HepG2 (cell line): Measurements from ENCODE around the gene LMF2. TPM values are rescaled to one million over a fixed set of nuclear protein-coding genes. Genes with fewer than 3 reads are reported as not detected.

Source experiments
- ATRX ChIP-seq: sonication (generic); formaldehyde crosslinking; IDR thresholded peaks from 2 replicates; pipeline ENCODE4 v1.4.0; 2020; ENCODE audit warnings: missing genetic modification reagents, borderline replicate concordance
- CBFB ChIP-seq: sonication (generic); formaldehyde crosslinking; IDR thresholded peaks from 2 replicates; pipeline ENCODE4 v1.4.0; 2020; ENCODE audit warnings: missing genetic modification reagents
- CEBPB ChIP-seq: IDR thresholded peaks from 2 replicates; pipeline ENCODE4 v1.6.1; 2011; ENCODE audit warnings: low read depth, low read length, improper control_type of control experiment, borderline replicate concordance
- ESRRA ChIP-seq: sonication (generic); formaldehyde crosslinking; IDR thresholded peaks from 2 replicates; pipeline ENCODE4 v1.5.1; 2020; ENCODE audit warnings: mild to moderate bottlenecking, low read depth, missing genetic modification reagents
- KLF6 ChIP-seq: IDR thresholded peaks from 2 replicates; pipeline ENCODE4 v1.8.0; 2016; ENCODE audit warnings: missing biosample characterization, missing genetic modification reagents
- MATR3 ChIP-seq: sonication (generic); formaldehyde crosslinking; IDR thresholded peaks from 2 replicates; pipeline ENCODE4 v1.4.0; 2020; ENCODE audit warnings: missing genetic modification reagents
- RARG ChIP-seq: sonication (generic); formaldehyde crosslinking; IDR thresholded peaks from 2 replicates; pipeline ENCODE4 v1.4.0; 2020; ENCODE audit warnings: low read depth, mild to moderate bottlenecking, missing genetic modification reagents
- SP4 ChIP-seq: sonication (generic); formaldehyde crosslinking; IDR thresholded peaks from 2 replicates; pipeline ENCODE4 v1.8.1; 2023; ENCODE audit warnings: mild to moderate bottlenecking, missing genetic modification reagents
- YEATS4 ChIP-seq: sonication (generic); formaldehyde crosslinking; IDR thresholded peaks from 2 replicates; pipeline ENCODE4 v1.4.0; 2020; ENCODE audit warnings: missing genetic modification reagents, borderline replicate concordance
- YY1 ChIP-seq: IDR thresholded peaks from 2 replicates; pipeline ENCODE4 v1.6.1; 2011; ENCODE audit warnings: low read length, low read depth, moderate library complexity, mild to moderate bottlenecking; ENCODE audit not compliant: insufficient read depth, insufficient replicate concordance
- ZFAT ChIP-seq: sonication (generic); formaldehyde crosslinking; conservative IDR thresholded peaks from 2 replicates; pipeline ENCODE4 v1.8.1; 2023; ENCODE audit warnings: missing genetic modification reagents, inconsistent platforms
- ZFP91 ChIP-seq: sonication (generic); formaldehyde crosslinking; IDR thresholded peaks from 2 replicates; pipeline ENCODE4 v1.9.0; 2022; ENCODE audit warnings: missing genetic modification reagents, mild to moderate bottlenecking, borderline replicate concordance
- ZKSCAN1 ChIP-seq: fragments of 150-350 bp; IDR thresholded peaks from 2 replicates; pipeline ENCODE4 v1.6.1; 2014; ENCODE audit warnings: low read length
- ZNF143 ChIP-seq: sonication (generic); formaldehyde crosslinking; IDR thresholded peaks from 2 replicates; pipeline ENCODE4 v1.4.0; 2020; ENCODE audit warnings: missing genetic modification reagents
- ZNF3 ChIP-seq: IDR thresholded peaks from 2 replicates; pipeline ENCODE4 v1.7.0; 2017; ENCODE audit warnings: inconsistent platforms
- ZNF577 ChIP-seq: sonication (generic); formaldehyde crosslinking; IDR thresholded peaks from 2 replicates; pipeline ENCODE4 v1.4.0; 2020; ENCODE audit warnings: mild to moderate bottlenecking, low read depth, missing genetic modification reagents, borderline replicate concordance
- ZNF746 ChIP-seq: sonication (generic); formaldehyde crosslinking; IDR thresholded peaks from 2 replicates; pipeline ENCODE4 v1.8.0; 2022; ENCODE audit warnings: mild to moderate bottlenecking, missing genetic modification reagents
- ZNF766 ChIP-seq: sonication (generic); formaldehyde crosslinking; IDR thresholded peaks from 2 replicates; pipeline ENCODE4 v1.5.0; 2020; ENCODE audit warnings: missing genetic modification reagents, borderline replicate concordance
- ZNF879 ChIP-seq: sonication (generic); formaldehyde crosslinking; IDR thresholded peaks from 2 replicates; pipeline ENCODE4 v1.8.1; 2023; ENCODE audit warnings: missing genetic modification reagents
- ZNF883 ChIP-seq: sonication (generic); formaldehyde crosslinking; IDR thresholded peaks from 2 replicates; pipeline ENCODE4 v1.5.1; 2020; ENCODE audit warnings: mild to moderate bottlenecking, missing genetic modification reagents; ENCODE audit errors: not compliant biosample characterization
- ZSCAN22 ChIP-seq: sonication (generic); formaldehyde crosslinking; IDR thresholded peaks from 2 replicates; pipeline ENCODE4 v1.4.0; 2020; ENCODE audit warnings: mild to moderate bottlenecking, missing genetic modification reagents
- ZSCAN25 ChIP-seq: sonication (generic); formaldehyde crosslinking; IDR thresholded peaks from 2 replicates; pipeline ENCODE4 v1.8.0; 2022; ENCODE audit warnings: mild to moderate bottlenecking, missing genetic modification reagents
- polyA plus RNA-seq, 8 experiments: library from polyadenylated mRNA; depleted of rRNA in 3 of 8; stranded (reverse) in 7 of 8; unstranded in 1 of 8; fragments of >200 nt; fragmentation: Illumina TruSeq in 4 of 8; extraction: Trizol in 4 of 8; gene quantifications; 2 replicates each; pipeline versions ENCODE4 v1.2.1 to v1.2.3, GENCODE V29; 2011 to 2016; ENCODE audit warnings: low read depth in 4 of 8, missing spikeins in 1 of 8, mixed read lengths in 1 of 8; ENCODE audit not compliant: insufficient read depth in 1 of 8
- total RNA-seq, 5 experiments: library from RNA; depleted of rRNA; stranded (reverse); fragments of >200 nt; fragmentation: Illumina TruSeq; extraction: Trizol; gene quantifications; 2 replicates each; pipeline ENCODE4 v1.2.3, GENCODE V29; 2016; ENCODE audit warnings: low read depth in 1 of 5
- TF ChIP-seq, protein P1 (sequence below): sonication (generic); formaldehyde crosslinking; IDR thresholded peaks from 2 replicates; pipeline ENCODE4 v1.5.1; 2020; ENCODE audit warnings: mild to moderate bottlenecking, missing genetic modification reagents, moderate library complexity
- TF ChIP-seq, protein P2 (sequence below): sonication (generic); formaldehyde crosslinking; IDR thresholded peaks from 2 replicates; pipeline ENCODE4 v1.9.0; 2022; ENCODE audit warnings: low read depth, missing genetic modification reagents

LMF2 gene
- total and polyA plus RNA-seq, 2 of the 13 experiments (the other 11 are each of a cell fraction or from before 2014, with no cell fraction given), result 23.3 to 30.6 TPM

- TF ChIP-seq ZNF879 (CRISPR knock-in tag), result no peak
- no peak for TF ChIP-seq MATR3
- TF ChIP-seq YEATS4, result peak; percentile 55
- no peak for TF ChIP-seq ZNF766 (CRISPR knock-in tag)
- TF ChIP-seq, protein P1, sequence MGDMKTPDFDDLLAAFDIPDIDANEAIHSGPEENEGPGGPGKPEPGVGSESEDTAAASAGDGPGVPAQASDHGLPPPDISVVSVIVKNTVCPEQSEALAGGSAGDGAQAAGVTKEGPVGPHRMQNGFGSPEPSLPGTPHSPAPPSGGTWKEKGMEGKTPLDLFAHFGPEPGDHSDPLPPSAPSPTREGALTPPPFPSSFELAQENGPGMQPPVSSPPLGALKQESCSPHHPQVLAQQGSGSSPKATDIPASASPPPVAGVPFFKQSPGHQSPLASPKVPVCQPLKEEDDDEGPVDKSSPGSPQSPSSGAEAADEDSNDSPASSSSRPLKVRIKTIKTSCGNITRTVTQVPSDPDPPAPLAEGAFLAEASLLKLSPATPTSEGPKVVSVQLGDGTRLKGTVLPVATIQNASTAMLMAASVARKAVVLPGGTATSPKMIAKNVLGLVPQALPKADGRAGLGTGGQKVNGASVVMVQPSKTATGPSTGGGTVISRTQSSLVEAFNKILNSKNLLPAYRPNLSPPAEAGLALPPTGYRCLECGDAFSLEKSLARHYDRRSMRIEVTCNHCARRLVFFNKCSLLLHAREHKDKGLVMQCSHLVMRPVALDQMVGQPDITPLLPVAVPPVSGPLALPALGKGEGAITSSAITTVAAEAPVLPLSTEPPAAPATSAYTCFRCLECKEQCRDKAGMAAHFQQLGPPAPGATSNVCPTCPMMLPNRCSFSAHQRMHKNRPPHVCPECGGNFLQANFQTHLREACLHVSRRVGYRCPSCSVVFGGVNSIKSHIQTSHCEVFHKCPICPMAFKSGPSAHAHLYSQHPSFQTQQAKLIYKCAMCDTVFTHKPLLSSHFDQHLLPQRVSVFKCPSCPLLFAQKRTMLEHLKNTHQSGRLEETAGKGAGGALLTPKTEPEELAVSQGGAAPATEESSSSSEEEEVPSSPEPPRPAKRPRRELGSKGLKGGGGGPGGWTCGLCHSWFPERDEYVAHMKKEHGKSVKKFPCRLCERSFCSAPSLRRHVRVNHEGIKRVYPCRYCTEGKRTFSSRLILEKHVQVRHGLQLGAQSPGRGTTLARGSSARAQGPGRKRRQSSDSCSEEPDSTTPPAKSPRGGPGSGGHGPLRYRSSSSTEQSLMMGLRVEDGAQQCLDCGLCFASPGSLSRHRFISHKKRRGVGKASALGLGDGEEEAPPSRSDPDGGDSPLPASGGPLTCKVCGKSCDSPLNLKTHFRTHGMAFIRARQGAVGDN (CRISPR knock-in tag), result peak; percentile 1
- TF ChIP-seq RARG (CRISPR knock-in tag), result peak; percentile 88; the same call in 1 of the 2 replicates
- 0 out of 2 replicates have a peak, but pooled peaks have one; percentile 40 for TF ChIP-seq KLF6
- no peak for TF ChIP-seq CEBPB
- TF ChIP-seq ZKSCAN1, result no peak
- no peak for TF ChIP-seq ATRX (CRISPR knock-in tag)
- TF ChIP-seq YY1, result peak; percentile 50
- TF ChIP-seq ESRRA (CRISPR knock-in tag), result no peak; the same call in 1 of the 2 replicates
- TF ChIP-seq ZFAT (CRISPR knock-in tag), result peak; percentile 72; the same call in 1 of the 2 replicates
- peak; percentile 74 for TF ChIP-seq SP4 (CRISPR knock-in tag)
- TF ChIP-seq ZNF3 (CRISPR knock-in tag), result no peak
- no peak for TF ChIP-seq ZNF143
- TF ChIP-seq, protein P2, sequence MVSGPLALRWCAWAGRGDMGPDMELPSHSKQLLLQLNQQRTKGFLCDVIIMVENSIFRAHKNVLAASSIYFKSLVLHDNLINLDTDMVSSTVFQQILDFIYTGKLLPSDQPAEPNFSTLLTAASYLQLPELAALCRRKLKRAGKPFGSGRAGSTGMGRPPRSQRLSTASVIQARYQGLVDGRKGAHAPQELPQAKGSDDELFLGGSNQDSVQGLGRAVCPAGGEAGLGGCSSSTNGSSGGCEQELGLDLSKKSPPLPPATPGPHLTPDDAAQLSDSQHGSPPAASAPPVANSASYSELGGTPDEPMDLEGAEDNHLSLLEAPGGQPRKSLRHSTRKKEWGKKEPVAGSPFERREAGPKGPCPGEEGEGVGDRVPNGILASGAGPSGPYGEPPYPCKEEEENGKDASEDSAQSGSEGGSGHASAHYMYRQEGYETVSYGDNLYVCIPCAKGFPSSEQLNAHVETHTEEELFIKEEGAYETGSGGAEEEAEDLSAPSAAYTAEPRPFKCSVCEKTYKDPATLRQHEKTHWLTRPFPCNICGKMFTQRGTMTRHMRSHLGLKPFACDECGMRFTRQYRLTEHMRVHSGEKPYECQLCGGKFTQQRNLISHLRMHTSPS, result no peak; the same call in 1 of the 2 replicates
- no peak for TF ChIP-seq ZSCAN22 (CRISPR knock-in tag)
- no peak for TF ChIP-seq ZNF577 (CRISPR knock-in tag)
- TF ChIP-seq CBFB, result no peak
- TF ChIP-seq ZNF746 (CRISPR knock-in tag), result no peak; the same call in 1 of the 2 replicates
- TF ChIP-seq ZNF883, result no peak
- peak; percentile 90 for TF ChIP-seq ZSCAN25 (CRISPR knock-in tag)
- 0 out of 2 replicates have a peak, but pooled peaks have one; percentile 36 for TF ChIP-seq ZFP91 (CRISPR knock-in tag)
These were observed 18.8 kb upstream of the LMF2 start (continued) for GRCh38 chr22:50526108-50526833.
